Retina (tissue), 1 donor: ENCODE measurements around the gene MAD2L1BP.
A peak's percentile ranks its signal among the peaks of the same experiment; 100 is the strongest.

Experiments
- DNase-seq: peaks from one replicate; pipeline ENCODE4 v3.0.0-alpha.2; 2016

Gene MAD2L1BP

GRCh38 chr6:43683708-43684455 lies 48.2 kb downstream of the MAD2L1BP start:
- DNase-seq: no peak

- no peak for DNase-seq
Measured at GRCh38 chr6:43687079-43687436, 51.4 kb downstream of the MAD2L1BP start.

GRCh38 chr6:43687437-43688347 lies 52.1 kb downstream of the MAD2L1BP start, which contains the start of gene MRPS18A:
TSS of gene MRPS18A (minus strand) at chr6:43687791. CDS start at chr6:43687779, 12 bp downstream.
- peak; percentile 89 for DNase-seq

GRCh38 chr6:43689421-43689820 lies 53.8 kb downstream of the MAD2L1BP start:
- no peak for DNase-seq
